Testis (tissue), 2 donors: ENCODE measurements around the gene NUDT15.

Experiments used
- CTCF ChIP-seq, 3 experiments: fragments of 450-650 bp in 2 of 3; fragments of 200-600 bp in 1 of 3; sonication (generic) in 1 of 3; IDR thresholded peaks; one replicate each; pipeline ENCODE4 v1.5.1; 2016 to 2019; ENCODE audit warnings: antibody characterized with exemption in 3 of 3, mild to moderate bottlenecking in 2 of 3, moderate library complexity in 1 of 3
- POLR2A ChIP-seq: fragments of 450-650 bp; IDR thresholded peaks from one replicate; pipeline ENCODE4 v1.6.1; 2017; ENCODE audit warnings: antibody characterized with exemption, mild to moderate bottlenecking, moderate library complexity

GRCh38 chr13:48000559-48001113 lies 36.9 kb upstream of the NUDT15 start:
- TF ChIP-seq POLR2A (no peak), CTCF (IDR thresholded peaks at IDR 0.05) (no peak)
